HG03097 (cell line): ENCODE data around the gene ANTKMT.
A peak's percentile ranks its signal among the peaks of the same experiment; 100 is the strongest.
"Not testable (repeated sequence)": the region's sequence is repeated elsewhere in the genome, so short reads cannot be mapped to it uniquely, and the experiment has no call there.

Source experiments
- ATAC-seq: cut with Tn5 transposase; IDR thresholded peaks from one replicate; pipeline ENCODE4 v1.9.1; 2021; ENCODE audit not compliant: unreplicated experiment, low FRiP score

ANTKMT gene

DNA sequence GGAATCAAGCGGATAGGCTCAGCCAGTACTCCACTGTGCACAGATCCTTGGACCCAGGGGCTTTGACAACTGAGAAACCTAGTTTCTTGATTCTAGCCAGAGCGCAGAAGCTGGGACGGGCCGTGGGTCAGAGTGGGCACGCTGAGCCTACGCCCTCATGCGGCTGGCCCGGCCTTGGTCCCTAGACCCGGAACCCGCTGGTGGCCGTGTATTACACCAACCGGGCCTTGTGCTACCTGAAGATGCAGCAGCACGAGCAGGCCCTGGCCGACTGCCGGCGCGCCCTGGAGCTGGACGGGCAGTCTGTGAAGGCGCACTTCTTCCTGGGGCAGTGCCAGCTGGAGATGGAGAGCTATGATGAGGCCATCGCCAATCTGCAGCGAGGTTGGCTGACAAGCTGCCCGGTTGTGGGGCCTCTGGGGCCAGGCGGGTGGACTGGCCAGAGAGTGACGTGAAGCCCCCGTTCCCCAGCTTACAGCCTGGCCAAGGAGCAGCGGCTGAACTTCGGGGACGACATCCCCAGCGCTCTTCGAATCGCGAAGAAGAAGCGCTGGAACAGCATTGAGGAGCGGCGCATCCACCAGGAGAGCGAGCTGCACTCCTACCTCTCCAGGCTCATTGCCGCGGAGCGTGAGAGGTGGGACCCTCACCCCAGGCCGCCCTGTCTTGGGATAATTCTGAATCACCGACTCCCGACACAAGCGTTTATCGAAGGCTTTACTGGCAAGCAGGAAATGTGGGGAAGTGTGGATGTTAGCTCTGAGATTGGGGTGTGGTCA is 39.8 kb upstream of the ANTKMT start:
- ATAC-seq = no peak

DNA sequence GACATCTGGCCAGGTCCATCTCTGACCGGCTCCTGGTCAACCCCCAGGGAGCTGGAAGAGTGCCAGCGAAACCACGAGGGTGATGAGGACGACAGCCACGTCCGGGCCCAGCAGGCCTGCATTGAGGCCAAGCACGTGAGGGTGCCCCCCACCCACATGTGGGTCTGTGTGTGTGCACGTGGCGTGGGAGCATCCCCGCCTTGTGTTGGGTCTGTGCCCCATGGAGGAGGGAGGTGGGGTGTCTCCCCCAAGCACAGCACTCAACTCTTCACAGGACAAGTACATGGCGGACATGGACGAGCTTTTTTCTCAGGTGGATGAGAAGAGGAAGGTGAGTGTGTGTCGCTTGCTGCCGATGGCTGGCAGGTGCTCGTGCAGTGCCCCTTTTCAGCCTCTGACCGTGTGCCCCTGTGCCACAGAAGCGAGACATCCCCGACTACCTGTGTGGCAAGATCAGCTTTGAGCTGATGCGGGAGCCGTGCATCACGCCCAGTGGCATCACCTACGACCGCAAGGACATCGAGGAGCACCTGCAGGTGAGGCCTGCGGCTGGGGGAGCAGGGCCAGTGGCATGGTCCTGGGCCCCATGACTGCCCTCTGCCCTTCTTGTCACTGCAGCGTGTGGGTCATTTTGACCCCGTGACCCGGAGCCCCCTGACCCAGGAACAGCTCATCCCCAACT is 39.1 kb upstream of the ANTKMT start:
- no peak for ATAC-seq

DNA sequence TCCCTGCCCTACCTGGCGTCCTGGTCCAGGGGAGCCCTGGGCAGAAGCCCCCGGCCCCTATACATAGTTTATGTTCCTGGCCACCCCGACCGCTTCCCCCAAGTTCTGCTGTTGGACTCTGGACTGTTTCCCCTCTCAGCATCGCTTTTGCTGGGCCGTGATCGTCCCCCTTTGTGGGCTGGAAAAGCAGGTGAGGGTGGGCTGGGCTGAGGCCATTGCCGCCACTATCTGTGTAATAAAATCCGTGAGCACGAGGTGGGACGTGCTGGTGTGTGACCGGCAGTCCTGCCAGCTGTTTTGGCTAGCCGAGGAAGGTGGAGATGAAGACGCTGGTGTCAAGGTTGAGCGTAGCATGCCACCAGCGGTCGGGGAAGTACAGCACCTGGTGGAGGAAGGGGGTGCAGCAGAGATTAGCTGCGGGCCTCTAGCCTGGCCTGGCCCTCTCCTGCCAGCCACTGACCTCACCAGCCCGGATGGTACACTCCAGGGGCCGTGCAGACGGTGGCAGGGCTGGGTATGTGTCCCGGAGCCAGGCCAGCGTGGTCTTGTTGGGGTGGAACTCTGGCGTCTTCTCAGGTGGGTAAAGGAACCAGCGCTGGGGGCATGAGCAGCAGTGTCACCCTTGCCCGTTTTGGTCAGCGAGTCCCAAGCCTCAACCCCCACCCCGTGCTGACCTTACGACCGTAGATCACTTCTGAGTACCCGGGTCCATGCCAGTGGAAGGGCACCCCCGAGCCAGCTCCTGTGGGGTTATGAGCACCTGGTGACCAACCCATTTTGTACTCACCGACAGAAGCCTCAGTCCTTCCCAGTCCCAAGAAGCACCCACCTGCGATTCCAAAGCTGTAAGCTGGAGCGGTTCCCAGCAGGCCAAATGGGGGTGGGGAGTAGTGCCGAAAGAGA is 38.2 kb upstream of the ANTKMT start:
- ATAC-seq = no peak

DNA sequence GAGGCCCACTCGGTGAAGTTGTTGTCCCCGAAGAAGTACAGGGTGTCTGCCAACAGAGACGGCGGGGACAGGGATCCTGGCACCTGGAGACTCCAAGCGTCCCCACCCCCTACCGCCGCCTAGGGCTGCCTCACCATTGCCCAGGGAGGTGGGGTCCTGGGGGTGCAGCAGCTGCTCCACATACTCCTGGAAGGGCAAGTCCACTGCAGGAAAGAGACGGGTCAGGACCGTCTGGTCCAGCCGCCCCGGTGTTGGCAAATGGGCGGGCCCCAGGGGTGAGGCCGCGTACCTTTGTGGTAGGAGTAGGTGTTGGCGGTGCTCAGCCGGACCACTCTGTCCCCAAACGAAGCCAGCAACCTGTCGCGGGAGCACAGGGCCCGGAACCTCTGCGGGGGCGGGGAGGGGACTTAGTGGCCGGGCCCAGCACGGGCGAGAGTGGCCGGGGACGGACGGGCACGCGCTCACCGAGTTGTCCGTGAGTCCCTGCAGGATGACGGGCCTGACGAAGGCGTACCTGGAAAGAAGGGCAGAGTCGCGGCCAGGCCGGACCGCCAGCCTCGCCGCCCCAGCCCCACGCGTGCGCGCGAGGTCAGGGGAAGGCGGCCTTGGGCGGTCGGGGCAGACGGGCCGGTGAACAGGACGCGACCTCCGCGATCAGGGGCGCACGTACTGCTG is 37.4 kb upstream of the ANTKMT start:
- ATAC-seq = no peak

DNA sequence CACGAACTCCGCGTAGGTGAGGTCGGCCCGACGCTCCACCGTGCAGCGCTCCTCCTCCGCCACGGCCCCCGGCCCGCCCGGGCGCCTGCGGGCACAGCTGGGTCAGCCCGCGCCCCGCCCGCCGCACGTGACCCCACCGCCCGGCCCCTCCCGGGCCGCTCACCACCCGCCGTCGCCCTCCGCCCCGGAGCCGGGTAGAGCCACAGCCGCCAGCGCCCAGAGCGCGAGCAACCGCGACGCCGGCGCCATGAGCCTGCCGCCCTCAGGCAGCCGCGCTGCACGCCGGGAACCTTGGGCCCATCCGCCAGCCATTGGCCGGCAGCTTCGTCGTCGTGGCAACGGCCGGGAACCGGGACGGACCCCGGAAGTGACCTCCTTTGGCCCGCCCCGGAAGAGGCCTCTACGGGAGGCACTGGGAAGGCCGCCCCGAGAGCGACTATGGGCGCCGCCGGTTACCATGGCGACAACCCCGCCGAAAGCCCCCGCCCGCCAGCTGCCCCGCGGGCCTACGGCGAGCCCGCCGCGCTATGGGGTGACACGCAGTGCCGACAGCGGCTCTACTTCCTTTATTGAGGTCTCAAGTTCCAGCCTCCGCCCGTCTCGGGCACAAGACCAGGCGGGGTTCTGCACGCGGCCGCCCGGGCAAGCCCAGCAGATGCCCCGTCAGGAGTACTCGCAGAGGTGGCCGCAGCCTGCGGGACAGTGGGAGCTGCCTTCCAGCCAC is 36.7 kb upstream of the ANTKMT start, which contains the start of gene JMJD8:
Gene JMJD8 (minus strand): TSS at position 264 of the 724 bp plus-strand sequence. CDS start 15 bp downstream, at position 249.
- peak; percentile 52 for ATAC-seq

DNA sequence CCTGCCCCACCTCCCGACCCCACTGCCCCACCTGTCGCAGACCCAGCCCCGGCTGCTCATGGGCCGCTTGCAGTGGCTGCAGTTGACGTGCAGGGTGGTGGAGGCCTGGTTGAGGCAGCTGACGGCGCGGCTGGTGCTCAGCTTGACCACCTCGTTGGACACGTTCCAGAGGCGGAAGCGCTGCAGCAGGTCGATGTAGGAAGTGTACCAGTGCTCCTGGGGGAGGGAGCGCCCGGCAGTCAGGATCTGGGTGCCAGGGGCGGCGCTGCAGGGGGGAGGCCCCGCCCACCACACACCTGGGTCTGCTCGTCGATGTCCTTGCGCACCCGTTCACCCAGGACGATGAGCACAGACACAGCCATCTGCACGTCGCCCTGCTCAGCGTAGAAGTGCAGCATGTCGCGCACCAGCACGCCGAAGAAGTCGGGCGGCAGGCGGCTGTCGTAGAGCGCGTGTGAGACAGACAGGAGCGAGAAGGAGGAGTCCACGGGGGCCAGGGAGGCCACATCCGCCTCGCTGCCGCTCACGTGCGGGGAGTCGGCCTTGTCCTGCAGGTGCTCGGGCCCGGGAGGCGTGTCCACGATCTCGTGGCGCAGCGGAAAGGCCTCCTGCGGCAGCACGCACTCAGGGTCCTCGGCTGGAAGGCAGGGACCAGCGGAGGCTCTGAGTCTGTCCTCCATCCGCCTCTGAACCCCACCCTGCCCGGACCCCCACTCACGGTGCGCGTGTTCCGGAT is 35.8 kb upstream of the ANTKMT start:
- no peak for ATAC-seq

DNA sequence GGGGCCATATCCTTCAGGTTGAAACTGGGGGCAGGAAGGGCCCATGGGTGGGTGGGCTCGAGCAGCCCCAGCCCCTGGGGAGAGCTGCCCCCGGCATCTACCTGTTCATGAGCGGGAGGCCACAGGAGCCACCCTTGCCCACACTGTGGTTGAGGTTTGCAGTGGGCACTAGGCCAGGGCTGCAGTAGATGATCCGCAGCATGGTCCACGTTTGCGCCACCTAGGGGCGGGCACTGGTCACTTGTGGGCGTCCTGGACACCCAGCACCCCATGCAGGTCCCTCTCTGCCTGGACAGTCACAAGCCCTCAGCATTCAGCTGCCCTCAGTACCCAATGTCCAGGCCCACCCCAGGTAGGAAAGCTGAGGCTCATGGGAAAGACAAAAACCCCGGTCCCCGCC is 35.0 kb upstream of the ANTKMT start:
- no peak for ATAC-seq

DNA sequence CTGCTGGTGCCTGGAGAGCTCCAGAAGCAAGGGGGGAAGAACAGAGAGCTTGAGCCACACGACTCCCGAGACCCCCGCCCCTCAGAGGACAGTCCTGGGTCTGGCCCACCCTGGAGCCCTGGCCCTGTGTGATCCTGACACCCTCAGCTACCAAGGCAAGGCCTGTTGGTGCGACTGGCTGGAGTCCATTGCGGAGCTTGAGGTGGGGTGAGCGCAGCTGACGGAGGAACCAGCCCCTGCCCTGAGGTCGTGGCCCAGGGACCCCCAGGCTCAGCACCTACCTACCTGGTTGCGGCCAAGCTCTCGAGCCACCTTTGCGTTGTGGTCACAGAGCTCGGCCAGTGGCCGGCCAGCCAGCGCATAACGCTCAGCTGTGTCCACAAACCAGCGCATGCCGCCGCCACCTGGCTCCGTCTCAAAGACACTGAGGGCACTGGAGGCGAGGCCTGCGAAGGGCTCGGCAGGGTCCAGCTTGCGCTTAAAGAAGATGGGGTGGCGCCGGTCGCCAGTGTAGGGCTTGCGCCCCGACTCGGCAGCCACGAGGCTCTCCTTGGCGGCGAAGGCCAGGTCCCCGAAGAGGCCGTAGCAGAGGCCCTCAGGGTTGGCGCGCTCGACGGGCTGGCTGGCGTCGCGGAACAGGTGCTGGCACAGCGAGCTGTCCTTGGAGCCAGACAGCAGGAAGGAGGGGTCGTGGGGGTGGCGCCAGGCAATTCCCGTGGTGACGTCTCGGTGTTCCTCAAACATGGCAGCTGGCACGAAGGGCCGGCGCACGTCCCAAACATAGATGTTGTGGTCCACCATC is 34.3 kb upstream of the ANTKMT start:
- no peak for ATAC-seq

DNA sequence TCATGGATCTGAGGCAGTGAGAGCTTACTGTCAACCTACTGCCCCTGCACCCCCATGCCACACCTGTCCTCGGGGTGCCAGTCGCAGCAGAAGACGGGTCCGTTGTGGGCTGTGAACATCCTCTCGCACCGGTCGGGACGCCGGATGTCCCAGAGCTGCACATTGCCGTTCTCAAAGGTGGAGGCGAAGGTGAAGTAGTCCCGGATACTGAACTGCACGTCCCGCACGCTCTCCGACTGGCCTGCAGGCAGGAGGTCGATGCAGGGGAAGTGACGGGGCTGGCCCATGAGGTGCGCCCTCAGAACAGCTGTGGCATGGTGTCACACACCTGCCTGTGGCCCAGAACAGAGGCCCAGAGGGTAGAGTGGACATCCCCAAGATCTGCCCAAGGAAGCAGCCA is 33.4 kb upstream of the ANTKMT start:
- ATAC-seq = no peak

DNA sequence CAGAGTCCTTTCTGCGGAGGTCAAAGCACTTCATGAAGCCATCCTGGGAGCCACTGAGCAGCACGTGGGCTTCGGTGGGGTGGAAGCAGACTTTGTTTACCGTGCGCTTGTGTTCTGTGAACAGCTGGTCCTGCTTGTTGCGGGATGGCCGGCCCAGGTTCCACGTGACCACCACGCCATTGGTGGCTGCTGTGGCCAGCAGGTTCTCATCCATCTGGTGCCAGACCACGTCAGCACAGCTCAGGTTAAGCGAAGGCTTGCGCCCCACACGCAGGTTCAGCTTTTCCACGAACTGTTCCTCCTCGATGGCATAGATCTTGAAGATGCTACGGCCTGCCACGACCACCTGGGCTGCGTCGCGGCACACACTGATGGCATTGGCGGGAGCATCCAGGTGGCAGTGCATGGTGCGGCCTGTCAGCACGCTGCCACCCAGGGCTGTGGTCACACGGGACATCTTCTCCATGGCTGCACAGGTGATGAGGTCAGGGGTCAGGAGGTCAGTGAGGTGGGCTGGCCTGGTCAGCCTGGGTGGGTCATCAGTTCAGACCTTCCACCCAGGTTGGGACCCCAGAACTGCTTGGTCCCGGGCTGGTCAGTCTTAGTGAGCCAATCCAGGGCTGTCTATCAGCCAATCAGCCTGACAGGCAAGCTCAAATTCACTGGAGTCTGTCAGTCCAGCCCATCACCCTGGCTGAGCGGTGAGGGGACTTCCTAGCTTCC is 31.6 kb upstream of the ANTKMT start:
- ATAC-seq = no peak

DNA sequence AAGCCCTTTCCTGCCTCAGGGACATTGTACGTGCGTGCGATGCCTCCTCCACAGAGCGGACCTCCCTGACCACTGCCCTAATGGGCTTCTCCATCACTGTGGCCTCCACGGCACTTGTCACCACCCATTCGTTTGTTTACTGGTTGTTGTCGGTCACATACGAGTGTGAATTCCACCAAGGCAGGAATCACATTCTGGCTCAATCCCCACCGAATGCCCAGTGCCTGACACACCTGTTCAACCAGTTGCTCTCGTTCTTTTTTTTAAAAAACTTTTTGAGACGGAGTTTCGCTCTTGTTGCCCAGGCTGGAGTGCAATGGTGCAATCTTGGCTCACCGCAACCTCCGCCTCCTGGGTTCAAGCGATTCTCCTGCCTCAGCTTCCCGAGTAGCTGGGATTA is 29.7 kb upstream of the ANTKMT start:
- ATAC-seq = not testable (repeated sequence)

DNA sequence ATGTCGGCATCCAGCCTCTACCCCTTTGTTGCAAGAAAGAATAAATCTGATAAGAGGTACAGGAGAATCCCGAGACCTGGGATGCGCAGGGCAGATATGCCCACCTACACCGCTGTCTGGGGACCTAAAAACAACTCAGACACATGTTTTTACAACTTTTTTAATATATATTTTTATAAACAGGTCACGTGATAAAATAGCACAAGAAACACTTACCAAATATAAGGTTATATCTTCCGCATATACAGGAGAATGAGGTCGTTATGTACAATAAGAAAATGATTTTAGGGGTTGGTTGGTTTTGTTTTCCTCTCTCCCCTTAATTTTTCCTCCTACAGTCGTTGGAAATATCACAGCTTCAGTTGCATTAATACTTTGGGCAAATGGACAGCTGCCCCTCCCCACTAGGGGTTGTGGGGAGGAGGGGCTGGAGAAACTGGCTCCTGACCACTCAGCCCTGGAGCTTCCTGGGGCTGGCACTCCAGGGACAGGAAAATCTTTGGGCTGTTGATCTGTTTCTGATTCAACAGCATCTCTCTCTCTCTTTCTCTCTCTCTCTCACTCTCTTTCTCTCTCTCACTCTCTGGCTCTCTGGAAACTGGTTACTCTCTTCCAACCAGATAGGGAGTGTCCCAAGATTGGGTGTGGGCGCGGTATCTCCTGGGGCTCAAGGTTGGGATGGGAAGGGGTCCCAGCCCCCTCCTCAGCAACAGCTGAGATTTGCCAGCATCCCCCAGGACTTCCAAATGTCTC is 28.4 kb upstream of the ANTKMT start:
- no peak for ATAC-seq

DNA sequence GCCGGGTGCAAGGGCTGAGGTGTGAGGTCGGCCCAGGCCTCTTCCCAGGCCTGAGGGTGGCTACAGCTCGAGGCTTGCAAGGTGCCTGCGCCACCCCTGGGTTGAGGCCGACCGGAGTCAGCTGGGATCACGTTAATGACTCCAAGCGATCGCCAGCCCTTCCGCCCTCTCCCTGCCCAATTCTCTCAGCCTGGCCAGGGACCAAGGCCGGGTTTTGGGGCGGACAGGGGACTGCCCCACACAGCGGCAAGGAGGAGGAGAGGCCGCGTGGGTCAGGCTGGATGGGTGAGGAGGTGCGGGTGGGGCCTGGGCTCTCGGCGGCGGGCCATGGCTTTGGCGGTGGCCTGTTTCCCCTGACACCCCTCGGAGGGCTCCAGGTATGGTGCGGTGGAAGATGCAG is 27.6 kb upstream of the ANTKMT start:
- ATAC-seq = no peak

DNA sequence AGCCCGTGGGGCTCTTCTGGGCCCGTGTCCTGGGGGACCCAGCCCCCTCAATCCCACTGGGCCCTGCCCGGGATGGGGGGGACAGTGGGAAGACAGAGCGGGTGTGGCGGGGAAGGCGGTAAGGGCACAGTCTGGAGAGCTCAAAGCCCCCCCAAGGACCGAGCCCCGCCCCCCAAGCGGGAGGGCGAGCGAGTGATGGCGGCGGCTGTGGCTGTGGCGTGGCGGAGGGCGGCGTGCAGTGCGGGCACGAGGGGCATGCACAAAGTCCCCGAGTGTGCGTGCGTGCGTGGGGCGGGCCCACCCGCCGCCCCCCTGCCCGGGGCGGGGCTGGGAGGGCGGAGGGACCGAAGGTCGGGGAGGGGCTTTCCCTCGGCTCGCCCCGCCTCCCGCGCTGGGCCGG is 27.2 kb upstream of the ANTKMT start:
- no peak for ATAC-seq

DNA sequence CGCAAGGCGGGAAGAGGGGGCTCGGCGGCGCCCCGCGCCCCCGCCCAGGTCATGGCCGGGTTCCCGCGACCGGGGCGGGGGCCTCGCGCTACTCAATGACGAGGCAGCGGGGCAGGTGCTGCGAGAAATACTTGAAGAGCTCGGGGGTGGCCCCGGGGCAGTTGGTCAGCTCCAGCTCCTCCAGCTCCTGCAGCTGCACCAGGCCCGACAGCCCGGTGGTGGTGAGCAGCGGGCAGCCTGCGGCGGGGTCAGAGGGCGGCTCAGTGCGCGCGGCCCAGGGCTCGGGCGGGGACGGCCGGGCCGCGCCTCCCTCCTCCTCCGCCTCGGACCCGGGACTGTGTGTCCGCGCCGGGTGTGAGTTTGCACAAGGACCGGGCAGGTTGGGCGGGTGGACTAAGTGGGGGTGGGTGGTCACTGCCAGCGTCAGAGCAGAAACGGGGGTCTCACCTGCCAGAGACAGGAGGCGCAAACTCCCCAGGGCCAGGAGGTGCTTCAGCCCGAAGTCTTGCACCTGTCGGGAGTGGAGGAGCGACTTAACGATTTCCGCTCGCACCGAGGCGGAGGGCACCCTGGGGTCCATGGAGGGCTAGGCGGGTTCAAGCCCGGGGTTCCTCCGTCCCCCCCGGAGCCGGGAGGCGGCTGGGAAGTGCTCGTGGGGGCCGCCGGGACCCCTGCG is 26.6 kb upstream of the ANTKMT start:
- no peak for ATAC-seq

DNA sequence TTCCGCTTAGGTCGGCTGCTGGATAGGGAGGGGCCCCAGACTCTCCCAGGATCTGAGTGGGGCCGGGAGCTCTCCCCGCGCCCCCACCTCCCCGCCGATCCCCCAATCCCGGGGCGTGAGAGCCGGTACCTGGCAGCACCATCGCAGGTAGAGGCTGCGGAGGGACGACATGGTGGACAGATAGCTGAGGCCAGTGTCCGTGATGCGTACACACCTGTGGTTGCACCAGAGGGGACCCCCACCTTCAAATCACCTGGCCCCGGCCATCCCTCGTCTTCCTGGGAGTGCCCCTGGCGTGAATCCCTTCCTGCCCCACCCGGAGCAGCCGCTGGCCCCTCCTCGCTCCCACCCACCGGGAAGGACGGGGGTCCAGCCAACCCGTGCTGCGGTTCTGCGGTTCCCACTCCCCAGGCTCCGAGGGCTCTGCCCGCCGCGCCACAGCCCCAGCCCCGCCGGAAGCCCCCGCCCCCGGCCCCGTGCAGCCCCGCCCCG is 26.0 kb upstream of the ANTKMT start:
- no peak for ATAC-seq
